HG02870 (cell line): ENCODE data around the gene OR10P1.
"Not testable (repeated sequence)": the region's sequence is repeated elsewhere in the genome, so short reads cannot be mapped to it uniquely, and the experiment has no call there.

Experiments used
- ATAC-seq: cut with Tn5 transposase; IDR thresholded peaks from one replicate; pipeline ENCODE4 v1.9.1; 2021; ENCODE audit warnings: mild to moderate bottlenecking, moderate library complexity; ENCODE audit not compliant: unreplicated experiment

Gene OR10P1

DNA sequence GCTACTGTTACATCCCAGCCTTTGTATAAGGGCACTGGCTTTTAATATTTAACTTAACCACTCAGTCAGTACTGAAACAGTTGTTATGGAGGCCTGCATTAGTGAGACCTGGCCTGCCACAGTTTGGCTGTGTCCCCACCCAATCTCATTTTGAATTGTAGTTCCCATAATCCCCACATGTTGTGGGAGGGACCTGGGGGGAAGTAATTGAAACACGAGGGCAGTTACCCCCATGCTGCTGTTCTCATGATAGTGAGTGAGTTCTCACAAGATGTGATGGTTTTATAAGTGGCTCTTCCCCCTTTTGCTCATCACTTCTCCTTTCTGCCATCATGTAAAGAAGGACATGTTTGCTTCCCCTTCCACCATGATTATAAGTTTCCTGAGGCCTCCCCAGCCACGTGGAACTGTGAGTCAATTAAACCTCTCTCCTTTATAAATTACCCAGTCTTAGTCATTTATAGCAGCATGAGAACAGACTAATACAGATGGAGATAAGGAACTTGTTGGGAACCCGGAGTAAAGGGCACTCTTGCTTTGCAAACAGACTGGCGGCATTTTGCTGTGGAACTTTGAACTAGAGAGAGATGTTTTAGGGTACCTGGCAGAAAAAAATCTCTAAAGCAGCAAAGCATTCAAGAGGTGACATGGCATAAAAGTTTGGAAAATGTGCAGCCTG, 14.1 kb downstream of the OR10P1 start:
- ATAC-seq = not testable (repeated sequence)

DNA sequence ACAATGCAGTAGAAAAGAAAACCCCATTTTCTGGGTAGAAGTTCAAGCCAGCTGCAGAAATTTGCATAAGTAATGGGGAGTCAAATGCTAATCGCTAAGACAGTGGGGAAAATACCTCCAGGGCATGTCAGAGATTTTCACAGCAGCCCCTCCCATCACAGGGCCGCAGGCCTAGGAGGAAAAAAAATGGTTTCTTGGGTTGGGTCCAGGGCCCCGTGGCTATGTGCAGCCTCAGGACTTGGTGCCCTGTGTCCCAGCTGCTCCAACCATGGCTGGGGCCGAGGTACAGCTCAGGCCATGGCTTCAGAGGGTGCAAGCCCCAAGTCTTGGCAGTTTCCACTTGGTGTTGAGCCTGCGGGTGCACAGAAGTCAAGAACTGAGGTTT, 14.6 kb downstream of the OR10P1 start:
- no peak for ATAC-seq

DNA sequence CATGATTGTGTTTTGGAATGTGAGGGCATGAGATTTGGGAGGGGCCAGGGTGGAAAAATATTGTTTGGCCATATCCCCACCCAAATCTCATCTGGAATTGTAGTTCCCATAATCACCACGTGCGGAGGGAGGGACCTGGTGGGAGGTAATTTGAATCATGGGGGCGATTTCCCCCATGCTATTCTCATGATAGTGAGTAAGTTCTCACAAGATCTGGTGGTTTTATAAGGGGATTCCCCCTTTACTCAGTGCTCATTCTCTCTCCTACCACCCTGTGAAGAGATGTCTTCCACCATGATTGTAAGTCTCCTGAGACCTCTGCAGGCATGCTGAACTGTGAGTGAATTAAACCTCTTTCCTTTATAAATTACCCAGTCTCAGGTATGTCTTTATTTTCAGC, 15.7 kb downstream of the OR10P1 start:
- ATAC-seq = no peak

DNA sequence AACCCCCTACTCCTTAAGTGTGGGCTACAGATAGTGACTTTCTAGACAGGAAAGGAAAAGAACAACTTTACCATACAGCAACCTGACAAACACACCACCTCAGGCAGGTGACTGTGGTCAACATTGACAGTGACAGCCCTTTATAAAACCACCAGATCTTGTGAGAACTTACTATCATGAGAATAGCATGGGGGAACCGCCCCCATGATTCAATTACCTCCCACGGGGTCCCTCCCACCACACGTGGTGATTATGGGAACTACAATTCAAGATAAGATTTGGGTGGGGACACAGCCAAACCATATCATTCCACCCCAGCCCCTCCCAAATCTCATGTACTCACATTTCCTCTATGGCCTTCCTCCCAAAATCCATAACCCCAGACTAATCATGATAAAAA, 16.3 kb downstream of the OR10P1 start:
- ATAC-seq = no peak

DNA sequence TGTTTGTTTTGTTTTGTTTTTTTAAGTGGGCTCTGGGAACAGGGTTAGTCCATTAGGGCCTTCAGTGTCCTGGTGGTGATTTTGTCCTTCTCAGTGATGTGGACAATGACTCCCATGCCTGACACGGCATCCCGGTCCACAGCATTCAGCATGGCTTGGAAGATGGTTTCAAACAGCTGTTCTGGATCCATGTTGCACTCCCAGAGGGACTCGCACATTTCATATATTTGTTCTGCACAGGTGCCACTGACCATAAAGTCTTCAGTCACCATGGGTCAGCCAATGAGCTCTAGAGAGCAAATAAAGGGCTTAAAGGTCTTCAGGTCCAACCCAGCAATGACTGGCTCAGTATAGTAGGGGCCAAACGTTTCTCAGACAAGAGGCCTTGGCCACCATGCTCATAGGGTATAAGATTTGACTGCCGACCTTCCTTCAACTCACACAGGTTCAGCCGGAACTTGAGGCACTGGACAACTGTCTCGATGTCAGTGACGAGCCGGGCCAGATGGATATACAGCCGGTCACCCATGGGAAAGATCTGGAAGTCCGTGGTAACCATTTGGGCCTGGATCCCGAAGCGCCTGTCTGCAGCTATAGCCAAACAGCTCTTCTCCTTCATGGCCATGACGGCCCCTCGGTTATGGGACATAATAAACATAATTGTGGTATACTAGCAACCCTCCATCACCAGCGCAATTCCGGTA, 18.0 kb downstream of the OR10P1 start:
- no peak for ATAC-seq

DNA sequence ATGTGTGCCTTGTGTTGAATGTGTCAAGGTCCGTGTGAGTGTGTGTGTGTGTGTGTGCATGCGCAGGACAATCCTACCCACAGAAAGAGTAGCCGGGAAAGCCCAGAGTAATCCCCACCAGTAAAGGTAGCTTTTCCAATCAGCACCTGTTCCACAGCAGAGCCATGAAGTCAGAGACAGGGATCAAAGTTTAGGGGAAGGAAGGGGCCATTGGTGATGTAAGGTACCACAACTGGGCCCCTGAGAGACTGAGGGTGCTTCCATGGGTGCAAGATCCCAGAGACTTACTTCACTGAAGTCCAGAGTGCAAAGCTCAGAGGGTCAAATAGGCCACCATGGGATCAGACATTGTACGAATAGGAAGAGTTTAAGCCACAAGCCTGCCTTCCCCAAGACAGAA, 20.5 kb downstream of the OR10P1 start:
- no peak for ATAC-seq

DNA sequence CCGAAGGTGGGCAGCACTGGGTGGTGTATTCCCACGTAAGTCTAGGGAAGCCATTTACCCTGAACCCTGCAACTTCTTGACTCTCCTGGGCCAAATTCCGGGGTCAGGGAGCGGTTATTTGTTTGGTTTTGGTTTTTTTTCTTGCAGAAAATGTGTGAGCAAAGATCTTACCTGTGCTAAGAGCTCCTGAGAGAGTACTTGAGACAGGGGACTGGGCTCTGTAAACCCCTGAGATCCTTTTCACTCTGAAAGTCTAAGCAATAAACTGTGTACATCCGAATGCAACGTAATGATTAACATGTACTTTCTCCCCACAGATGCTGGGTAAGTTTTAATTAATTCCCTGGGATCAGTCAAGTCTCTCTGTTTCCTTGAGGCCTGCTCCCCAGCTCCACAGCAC, 21.5 kb downstream of the OR10P1 start:
- ATAC-seq = no peak

DNA sequence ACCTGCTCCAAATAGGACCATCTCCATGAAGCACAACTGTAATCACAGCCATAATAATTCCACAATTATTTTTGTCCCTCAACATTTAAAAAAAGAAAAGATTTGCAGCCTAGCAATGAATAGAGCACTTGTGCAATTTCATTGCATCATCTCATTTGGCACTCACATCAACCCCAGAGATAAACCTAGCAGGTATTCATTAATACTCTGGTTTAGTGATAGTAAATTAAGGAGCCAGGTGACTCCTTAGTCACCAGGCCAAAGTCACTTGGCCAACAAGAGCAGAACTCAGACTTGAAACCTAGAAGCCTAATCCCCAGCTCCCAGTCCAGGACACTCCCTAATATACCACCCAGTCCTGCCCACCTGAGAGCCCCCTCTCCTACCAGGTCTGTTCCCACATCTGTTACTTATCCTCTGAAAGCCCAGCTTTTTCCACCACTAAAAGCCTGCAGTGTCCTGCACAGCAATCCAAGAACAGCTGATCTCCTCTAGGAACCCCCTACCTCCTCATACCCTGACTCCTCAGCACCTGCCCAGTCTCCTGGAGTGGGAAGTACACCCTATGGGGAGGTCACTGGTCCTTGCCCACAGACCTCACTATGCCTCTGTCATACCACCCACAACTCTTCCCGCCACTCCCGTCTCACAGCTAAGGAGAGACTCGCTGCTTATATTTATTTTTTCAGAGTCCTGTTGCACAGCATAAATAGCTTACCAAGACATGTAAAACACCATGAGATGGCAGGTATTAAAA, 22.1 kb downstream of the OR10P1 start:
- no peak for ATAC-seq

DNA sequence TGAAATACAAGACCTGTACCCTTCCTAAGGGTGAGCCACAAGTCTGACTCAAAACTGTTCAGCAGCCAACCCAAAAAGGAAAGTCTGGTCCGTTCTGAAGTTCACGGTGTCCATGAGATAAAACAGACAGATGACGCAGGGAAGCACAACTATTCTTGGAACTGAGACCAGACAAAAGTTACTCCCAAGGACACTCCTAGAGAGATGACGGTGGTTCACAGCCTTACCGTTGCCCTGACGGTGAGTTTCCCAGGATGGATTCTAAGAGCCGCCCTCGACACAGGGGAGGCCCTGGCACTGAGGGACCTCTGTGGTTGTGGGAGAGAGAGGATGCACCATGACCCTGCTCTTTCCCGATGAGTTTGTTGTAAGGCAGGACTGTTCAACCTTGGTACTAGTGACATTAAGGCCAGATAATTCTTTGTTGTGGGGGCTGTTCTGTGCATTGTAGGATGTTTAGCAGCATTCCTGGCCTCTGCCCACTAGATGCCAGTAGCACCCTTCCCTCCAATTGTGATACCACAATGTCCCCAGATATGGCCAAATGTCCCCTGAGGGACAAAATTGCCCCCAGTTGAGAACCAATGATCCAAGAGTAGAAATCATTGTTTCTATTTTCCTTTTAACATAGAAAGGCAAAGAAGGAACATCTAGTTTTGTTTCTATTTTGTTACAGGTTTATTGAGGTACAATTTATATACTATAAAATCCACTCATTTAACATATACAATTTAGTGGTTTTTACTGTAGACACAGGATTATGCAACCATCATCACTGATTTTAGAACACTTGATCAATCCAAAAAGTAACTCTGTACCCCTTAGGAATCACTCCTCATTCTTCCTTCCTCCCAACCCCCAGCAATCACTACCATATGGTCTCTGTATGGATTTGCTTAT, 23.0 kb downstream of the OR10P1 start:
- ATAC-seq = no peak

DNA sequence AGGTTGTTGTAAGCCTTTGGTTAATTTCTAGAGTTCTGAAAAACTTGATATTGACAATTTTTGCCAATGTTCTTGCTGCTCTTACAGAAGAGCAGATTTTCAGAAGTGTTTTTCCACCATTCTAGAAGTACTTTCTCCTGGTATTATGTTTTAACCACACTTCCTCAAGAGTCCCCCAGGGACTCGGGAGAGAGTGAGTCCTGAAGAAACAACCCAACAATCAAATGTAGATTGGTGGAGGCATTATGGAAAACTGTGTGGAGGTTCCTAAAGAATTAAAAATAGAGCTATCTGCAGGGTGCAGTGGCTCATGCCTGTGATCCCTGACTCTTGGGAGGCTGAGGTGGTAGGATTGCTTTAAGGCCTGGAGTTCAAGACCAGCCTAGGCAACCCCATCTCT, 26.7 kb downstream of the OR10P1 start:
- no peak for ATAC-seq

DNA sequence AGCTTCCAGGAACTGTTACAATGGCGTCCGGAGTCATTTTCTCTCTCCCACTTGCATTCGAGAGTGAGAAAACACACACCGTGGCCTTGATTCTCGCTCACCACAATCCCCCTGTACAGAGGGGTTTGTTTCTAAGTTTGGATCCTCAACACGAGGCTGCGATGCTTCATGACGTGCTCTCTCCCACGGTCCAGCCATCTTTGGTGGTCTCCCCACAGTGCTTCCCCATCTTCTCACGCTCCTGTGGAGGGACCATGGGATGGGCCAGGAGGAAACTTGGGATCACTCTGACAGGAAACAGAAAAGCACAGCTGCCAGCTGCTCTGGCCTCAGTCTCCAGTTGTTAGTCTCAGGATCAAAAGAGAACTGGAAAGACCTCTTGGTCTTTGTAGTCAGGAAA, 28.1 kb downstream of the OR10P1 start:
- no peak for ATAC-seq

DNA sequence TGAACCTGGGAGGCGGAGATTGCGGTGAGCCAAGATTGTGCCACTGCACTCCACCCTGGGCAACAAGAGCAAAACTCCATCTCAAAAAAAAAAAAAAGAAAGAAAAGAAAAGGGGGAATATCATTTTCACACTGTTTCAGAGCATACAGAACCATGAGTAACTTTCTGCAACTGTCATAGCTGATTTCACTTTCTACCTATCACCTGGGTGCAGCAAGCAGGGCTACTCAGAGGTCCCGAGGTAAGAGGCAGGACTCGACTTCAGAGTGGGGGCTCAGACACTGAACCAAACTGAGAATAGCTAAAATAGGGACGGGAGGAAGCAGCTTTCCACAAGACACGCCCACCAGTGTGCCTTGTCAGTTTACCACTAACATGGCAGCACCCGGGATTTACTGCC, 29.8 kb downstream of the OR10P1 start:
- ATAC-seq = no peak

DNA sequence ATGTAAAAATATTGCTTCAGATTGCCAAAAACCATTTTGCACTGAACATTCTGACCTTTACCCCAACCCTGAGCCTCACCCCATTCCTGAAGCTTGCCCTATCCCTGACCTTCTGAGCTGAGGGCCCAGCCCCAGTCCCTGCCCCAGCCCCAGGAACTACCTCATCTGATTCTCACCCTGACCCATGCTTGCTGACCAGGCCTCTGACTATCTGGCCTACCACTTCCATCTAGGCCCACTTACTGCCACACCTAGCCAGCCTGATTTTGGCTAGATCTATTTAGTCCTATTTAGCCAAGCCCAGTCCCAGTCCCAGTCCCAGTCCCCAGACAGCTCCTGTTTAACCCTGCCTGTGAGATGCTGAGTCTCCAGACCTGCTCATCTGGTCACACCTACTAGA, 33.6 kb downstream of the OR10P1 start:
- no peak for ATAC-seq

DNA sequence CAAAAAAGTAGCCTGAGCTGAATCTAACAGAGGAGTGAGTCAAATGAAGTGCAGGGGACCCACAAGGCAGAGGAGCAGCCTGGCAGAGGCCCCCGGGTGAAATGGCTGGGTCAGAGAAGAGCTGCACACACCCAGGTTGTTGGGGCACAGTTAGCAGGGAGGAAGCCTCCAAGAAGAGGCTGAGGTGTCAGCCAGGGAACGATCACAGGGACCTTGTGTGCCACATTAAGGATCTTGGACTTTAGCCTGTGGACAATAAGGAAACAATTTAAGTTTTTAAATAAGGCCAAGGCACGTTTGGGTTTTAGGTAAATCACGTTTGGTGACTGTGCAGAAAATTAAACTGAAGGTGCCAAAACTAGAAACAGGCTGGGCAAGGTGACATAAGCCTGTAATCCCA, 35.1 kb downstream of the OR10P1 start:
- ATAC-seq = no peak

DNA sequence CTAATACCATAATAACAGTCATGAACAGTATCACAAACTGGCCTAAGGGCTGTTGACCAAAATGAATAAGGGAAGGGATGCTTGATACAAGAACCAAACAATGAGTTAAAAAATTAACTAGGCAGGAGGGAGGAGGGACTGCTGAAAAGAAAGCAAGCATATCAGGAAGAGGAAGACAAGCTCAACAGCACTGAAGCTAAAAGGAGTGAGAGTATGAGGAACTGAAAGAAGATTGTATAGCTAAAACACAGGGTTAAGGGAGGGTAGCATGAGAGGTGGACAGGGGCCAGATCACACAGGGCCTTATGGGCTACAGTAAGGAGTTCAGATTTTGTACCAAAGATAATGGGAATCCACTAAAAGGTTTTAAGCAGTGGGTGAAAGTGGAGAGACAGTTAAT, 36.9 kb downstream of the OR10P1 start:
- peak; percentile 98 for ATAC-seq

DNA sequence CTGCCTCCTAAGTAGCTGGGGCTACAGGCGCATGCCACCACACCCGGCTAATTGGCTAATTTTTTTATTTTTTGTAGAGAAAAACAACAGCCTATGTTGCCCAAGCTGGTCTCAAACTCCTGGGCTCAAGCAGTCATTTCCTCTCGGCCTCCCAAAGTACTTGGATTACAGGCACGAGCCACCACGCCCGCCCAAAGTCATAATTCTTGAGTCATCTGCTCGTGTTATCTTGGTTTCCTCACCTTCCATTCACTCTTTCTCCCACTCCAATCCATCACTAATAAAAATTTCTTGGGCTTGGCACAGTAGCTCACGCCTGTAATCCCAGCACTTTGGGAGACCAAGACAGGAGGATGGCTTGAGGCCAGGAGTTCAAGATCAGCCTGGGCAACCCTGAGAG, 39.0 kb downstream of the OR10P1 start:
- no peak for ATAC-seq

DNA sequence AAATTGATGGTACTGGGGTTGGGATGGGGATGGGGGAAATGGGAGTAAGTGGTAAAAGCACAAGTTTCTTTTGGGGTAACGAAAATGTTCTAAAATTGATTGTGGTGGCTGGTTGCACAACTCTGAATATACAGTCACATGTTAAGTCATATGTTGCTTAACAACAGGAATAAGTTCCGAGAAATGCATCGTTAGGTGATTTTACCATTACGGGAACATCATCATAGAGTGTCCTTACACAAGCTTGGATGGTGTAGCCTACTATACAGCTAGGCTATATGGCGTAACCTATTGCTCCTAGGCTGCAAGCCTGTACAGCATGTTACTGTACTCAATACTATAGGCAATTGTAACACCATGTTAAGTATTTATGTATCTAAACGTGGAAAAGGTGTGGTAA, 40.0 kb downstream of the OR10P1 start:
- no peak for ATAC-seq

DNA sequence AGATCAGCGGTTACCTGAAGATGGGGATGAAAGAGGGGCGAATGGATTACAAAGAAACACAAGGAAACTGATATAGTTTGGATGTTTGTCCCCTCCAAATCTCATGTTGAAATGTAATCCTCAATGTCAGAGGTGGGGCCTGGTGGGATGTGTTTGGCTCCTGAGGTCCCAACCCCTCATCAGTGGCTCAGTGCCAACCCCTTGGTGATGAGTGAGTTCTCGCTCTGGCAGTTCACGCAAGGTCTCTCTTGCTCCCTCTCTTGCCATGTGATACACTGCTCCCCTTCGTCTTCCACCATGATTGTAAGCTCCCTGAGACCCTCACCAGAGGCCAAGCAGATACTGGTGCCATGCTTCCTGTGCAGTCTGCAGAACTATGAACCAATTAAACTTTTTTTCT, 43.0 kb downstream of the OR10P1 start:
- ATAC-seq = no peak

DNA sequence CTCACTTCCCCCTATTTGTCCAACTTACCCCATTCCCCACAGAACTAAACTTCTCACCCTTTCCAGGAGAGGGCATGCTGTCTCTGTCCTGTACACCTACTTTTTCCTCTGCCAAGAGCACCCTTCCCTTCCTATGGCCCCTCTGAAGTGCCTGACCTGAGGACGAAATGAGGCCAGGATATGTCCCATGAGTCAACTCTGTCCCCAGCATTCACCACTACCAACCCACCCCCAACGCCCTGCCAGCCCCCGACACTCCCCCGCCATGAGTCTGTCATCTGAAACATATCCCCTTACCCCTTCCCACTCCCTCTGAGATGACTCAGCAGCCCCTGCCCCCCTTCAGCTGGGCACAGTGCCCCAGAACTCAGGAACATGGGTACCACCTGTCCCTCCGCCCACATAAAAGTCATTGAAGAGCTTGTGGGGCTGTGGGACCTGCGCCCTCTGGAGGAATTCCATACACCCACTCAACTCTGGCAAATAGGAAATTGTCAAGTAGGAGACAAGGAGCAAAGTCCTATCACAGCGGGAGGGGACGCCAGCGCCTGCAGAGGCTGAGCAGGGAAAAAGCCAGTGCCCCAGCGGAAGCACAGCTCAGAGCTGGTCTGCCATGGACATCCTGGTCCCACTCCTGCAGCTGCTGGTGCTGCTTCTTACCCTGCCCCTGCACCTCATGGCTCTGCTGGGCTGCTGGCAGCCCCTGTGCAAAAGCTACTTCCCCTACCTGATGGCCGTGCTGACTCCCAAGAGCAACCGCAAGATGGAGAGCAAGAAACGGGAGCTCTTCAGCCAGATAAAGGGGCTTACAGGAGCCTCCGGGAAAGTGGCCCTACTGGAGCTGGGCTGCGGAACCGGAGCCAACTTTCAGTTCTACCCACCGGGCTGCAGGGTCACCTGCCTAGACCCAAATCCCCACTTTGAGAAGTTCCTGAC, 44.7 kb downstream of the OR10P1 start:
- no peak for ATAC-seq
